A172 (cell line): ENCODE results near the gene PEPD. TPM values are rescaled to one million over a fixed set of nuclear protein-coding genes. Genes with fewer than 3 reads are reported as not detected.

ENCODE experiments used
- DNase-seq: peaks from one replicate; pipeline ENCODE4 v3.0.0-alpha.2; 2015; ENCODE audit warnings: low spot score
- total RNA-seq: library from RNA; depleted of rRNA; stranded (reverse); fragments of >200 nt; shearing (Covaris generic); gene quantifications from 2 replicates; pipeline ENCODE4 v1.2.3, GENCODE V29; 2014

The PEPD gene
- total RNA-seq, 1 experiment from 2014 or later = 72.3 TPM

- DNase-seq = no peak
These were observed 158.9 kb downstream of the PEPD start for GRCh38 chr19:33362508-33363228.

DNA sequence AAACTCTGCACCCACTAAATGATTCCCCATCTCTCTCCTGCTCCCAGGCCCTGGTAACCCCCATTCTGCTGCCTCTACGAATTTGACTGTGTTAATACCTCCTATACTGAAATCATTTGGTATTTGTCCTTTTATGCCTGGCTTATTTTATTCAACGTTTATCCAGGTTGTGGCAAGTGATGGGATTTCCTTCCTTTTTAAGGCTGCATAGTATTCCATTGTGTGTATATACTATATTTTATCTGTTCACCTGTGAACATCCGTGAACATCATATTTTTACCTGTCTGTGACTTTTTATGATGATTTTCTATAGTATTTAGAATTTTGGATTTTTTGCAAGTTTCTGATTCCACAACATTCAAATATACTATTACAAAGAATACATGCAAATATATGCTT, 162.0 kb downstream of the PEPD start:
- DNase-seq = no peak

GRCh38 chr19:33358408-33358807, 163.2 kb downstream of the PEPD start:
- no peak for DNase-seq

GRCh38 chr19:33357556-33357955, 164.0 kb downstream of the PEPD start:
- DNase-seq = no peak

DNA sequence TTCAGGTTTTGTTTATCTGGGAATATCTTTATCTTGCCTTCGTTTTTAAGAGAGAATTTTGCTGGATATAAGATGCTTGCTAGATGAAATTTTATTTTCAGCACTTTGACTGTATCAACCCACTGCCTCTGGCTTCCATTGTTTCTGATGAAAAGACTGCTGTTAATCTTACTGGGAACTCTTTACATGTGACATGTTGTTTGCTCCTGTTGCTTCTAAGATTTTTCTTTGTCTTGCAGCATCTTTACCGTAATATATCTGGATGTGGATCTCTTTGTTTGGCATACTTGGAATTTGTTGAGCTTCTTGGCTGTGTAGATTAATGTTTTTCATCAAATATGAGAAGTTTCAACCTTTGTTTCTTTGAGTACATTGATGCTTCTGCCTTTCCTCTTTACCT, 166.1 kb downstream of the PEPD start:
- DNase-seq = no peak

- DNase-seq = no peak
These were observed 170.9 kb downstream of the PEPD start for GRCh38 chr19:33350538-33351309.

DNA sequence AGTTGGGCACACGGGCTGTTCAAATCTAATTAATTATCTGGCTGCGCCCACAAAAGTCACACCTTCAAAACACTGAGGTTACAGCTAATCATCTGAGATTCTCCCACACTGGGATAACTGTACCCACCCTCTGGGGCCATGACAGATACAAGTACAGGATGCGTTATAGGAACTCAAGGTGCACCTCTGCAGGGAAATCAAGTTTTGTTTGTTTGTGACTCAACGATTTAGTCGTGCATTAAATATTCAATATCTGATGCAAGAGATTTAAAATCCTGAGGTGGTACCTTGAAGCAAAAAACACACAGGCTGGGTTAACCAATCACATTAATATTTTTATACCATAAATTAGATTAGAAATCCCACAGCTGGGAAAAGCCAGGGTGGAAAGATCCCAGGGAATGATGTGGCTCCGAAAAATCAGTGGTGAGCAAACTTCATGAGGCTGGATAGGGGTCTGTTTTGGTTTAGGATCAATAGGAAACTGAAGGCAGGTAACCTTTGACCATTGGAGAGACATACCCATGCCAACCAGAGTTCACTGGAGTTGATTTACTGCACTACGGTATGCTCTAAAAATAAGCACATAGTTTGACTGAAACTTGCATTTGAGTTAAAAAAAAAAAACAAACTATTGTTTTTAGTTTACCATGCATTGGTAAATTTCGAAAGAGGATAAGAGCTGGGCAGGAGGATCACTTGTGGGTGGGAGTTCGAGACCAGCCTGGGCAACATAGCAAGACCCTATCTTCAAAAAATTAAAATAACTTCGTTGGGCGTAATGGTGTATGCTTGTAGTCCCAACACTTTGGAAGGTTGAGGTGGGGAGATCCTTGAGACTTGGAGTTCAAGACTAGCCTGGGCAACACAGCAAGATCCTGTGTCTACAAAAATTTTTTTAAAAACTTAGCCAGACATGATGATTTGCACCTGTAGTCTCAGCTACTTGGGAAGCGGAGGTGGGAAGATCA, 172.0 kb downstream of the PEPD start:
- DNase-seq = no peak

GRCh38 chr19:33348301-33349010, 173.1 kb downstream of the PEPD start:
- peak; percentile 69 for DNase-seq

- DNase-seq = no peak
These were observed 174.3 kb downstream of the PEPD start for GRCh38 chr19:33347300-33347699.

DNA sequence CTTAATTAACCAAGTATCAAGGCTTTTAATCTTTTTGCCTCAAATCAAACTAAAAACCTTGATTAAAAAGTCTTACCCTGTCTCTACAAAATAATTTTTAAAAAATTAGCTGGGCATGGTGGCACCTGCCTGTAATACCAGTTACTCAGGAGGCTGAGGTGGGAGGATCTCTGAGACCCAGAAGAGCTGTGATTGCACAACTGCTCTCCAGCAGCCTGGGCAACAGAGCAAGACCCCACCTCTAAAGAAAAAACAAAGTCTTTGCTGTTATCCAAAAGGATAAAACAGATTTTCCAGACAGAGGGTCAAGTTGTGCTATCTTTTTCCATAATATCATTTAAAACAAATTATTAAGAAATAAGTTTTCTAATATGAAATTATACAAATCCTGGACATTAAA, 174.9 kb downstream of the PEPD start:
- DNase-seq = no peak

DNA sequence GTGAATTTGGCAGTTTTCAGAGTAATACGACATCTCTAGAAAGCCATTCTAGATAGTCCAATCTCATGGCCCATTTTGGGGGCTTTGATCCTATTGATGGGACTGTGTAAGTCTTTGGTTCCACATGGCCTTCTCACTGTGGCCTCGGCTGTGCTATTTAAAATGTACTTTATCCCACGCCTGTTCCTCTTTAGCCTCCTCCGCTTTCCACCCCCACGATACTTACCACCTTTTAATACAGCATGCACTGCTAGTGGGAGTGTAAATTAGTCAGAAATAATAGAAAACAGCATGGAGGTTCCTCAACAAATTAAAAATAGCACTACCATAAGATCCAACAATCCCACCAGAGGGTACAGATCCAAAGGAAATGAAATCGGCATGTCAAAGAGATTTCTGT, 176.4 kb downstream of the PEPD start:
- DNase-seq = no peak

GRCh38 chr19:33344573-33344925, 177.0 kb downstream of the PEPD start:
- DNase-seq = no peak

DNA sequence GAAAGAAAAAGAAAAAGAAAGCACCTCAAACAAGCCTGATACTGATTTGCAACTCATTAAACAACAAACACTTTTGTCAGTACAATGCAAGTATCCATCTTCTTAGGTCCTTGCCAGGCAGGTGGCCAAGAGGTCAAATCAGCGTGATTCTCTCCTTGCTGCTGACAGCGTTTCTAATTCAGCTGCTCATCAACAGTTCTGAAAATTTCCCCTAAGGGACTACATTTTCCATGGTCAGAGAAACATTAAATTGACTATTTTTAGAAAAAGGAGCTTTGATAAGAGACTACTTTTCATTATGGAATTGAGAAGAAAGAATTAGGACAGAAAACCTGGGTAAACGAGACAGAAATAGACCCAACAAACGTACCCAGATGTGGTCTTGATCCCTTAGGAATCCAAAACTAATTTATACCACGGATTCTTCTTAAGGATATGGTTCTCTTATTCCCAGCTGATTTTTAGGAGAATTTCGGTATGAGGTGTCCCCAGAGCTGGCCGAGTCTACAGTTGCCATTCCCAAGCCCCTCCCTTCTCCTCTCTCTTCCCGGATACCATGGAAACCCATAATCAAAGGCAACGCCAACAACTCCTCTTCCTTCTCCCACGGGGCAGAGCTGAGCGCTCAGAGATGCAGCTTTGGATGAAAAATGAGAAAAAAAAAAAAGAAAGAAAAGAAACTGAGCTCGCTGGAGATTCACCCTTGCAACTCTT, 177.6 kb downstream of the PEPD start:
- no peak for DNase-seq

DNA sequence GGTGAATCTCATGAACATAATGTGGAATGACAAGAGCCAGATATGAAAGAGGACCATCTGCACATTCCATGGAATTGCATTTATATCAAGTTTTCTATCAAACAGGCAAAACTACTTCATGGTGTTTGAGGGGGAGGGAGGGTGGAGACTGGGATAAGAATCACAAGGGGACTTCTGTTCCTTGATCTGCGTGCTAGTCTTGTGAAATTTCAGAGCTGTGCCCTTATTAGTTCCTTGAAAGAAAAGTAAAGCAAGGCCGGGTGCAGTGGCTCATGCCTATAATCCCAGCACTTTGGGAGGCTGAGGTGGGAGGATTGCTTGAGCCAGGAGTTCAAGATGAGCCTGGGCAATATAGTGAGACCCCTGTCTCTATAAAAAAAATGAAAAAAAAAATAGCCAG, 178.3 kb downstream of the PEPD start:
- DNase-seq = no peak

GRCh38 chr19:33340991-33341390, 180.6 kb downstream of the PEPD start:
- DNase-seq = no peak

- DNase-seq = no peak
These were observed 182.3 kb downstream of the PEPD start for GRCh38 chr19:33339016-33339984.
